Subcutaneous adipose tissue (tissue), 4 donors: ENCODE measurements around the gene ARG2. TPM values are rescaled to one million over a fixed set of nuclear protein-coding genes. Genes with fewer than 3 reads are reported as not detected.

Experiments used
- CTCF ChIP-seq: fragments of 450-650 bp; IDR thresholded peaks from one replicate; pipeline ENCODE4 v1.5.1; 2016; ENCODE audit warnings: low read depth, mild to moderate bottlenecking, control low read depth, antibody characterized with exemption, moderate library complexity
- small RNA-seq: library from RNA; depleted of rRNA; stranded (forward); fragments of <200 nt; gene quantifications from one replicate; pipeline ENCODE3, GENCODE V24; 2016
- total RNA-seq, 4 donors: library from RNA; depleted of rRNA; stranded (reverse); fragments of >200 nt; gene quantifications; one replicate each; pipeline ENCODE4 v1.1.0, GENCODE V29; 2016

The ARG2 gene
- total RNA-seq, 4 donors from 2014 or later, result 2.0 to 4.1 (median 3.3) TPM

- TF ChIP-seq CTCF, result no peak
Observed at GRCh38 chr14:67697006-67697405, 77.3 kb downstream of the ARG2 start.

GRCh38 chr14:67698179-67698578 lies 78.5 kb downstream of the ARG2 start:
- no peak for TF ChIP-seq CTCF

Small RNAs within 50 kb of the gene (small RNA-seq; reads per million reads assigned to genes)
- not detected for gene AL132640.3
- 0.49 reads per million for gene RF00019
- not detected for gene RNA5SP386

Other genes starting within 250 kb of the ARG2 start
- gene PLEK2, start 207.8 kb upstream of the ARG2 start, total RNA-seq, result 1 to 10 TPM in 2 of 4 donors, under 1 TPM in 1, not detected in 1; 0.49 to 4.9 (median 1.8) TPM
- gene TMEM229B, start 131.2 kb upstream of the ARG2 start, total RNA-seq, result 10 to 100 TPM in 1 of 4 donors, 1 to 10 TPM in 2, not detected in 1; 1.4 to 10.2 (median 2.2) TPM
- gene PLEKHH1, start 86.6 kb upstream of the ARG2 start, total RNA-seq, result 1 to 10 TPM; 1.3 to 9.0 (median 4.9) TPM
- gene PIGH, start 19.7 kb upstream of the ARG2 start, total RNA-seq, result 10 to 100 TPM; 17.4 to 25.5 (median 24.3) TPM
- 100 to 1,000 TPM in 3 of 4 donors, 10 to 100 TPM in 1; 97.6 to 218 (median 144) TPM for gene VTI1B, start 54.7 kb downstream of the ARG2 start, total RNA-seq
- gene RDH11, start 75.8 kb downstream of the ARG2 start, total RNA-seq, result 10 to 100 TPM; 25.8 to 45.5 (median 32.8) TPM
- 1 to 10 TPM in 1 of 4 donors, not detected in 3; 1.5 TPM for gene RDH12, start 82.0 kb downstream of the ARG2 start, total RNA-seq
- 10 to 100 TPM; 25.6 to 40.3 (median 35.4) TPM for gene ZFYVE26, start 196.7 kb downstream of the ARG2 start, total RNA-seq
- gene RAD51B, start 199.9 kb downstream of the ARG2 start, total RNA-seq, result 10 to 100 TPM in 3 of 4 donors, 1 to 10 TPM in 1; 9.7 to 24.1 (median 16.7) TPM